Tibial artery (tissue), 4 donors: Measurements from ENCODE around the gene GPNMB.

ENCODE experiments used
- DNase-seq, 2 donors: peaks; one replicate each; pipeline ENCODE4 v3.0.0-alpha.2; 2019
- H3K27ac ChIP-seq, 2 donors: fragments of 200-600 bp; sonication (generic) in 1 of 2; 1 replicate in 1 of 2; 2 replicates in 1 of 2; pipeline ENCODE4 v1.5.1; 2018 to 2019; ENCODE audit warnings: mild to moderate bottlenecking in 1 of 2
- H3K27me3 ChIP-seq, 2 donors: fragments of 200-600 bp; sonication (generic) in 1 of 2; one replicate each; pipeline versions ENCODE4 v1.5.1 to v1.6.0; 2016 to 2019
- H3K36me3 ChIP-seq, 3 donors: fragments of 200-600 bp; sonication (generic) in 2 of 3; one replicate each; pipeline ENCODE4 v1.5.1; 2016 to 2019; ENCODE audit warnings: mild to moderate bottlenecking in 2 of 3
- H3K4me1 ChIP-seq, 4 donors: fragments of 200-600 bp; sonication (generic) in 2 of 4; 1 replicate in 3 of 4; 2 replicates in 1 of 4; pipeline ENCODE4 v1.5.1; 2016 to 2019
- H3K4me3 ChIP-seq, 2 donors: fragments of 200-600 bp; sonication (generic) in 1 of 2; 1 replicate in 1 of 2; 2 replicates in 1 of 2; pipeline ENCODE4 v1.5.1; 2018 to 2019; ENCODE audit warnings: mild to moderate bottlenecking in 2 of 2
- H3K9me3 ChIP-seq, 3 donors: fragments of 200-600 bp; sonication (generic) in 1 of 3; one replicate each; pipeline ENCODE4 v1.5.1; 2016 to 2019
- intact Hi-C: fragments of 100-400 bp; cut with DNase I; formaldehyde crosslinking; loops from one replicate; pipeline ENCODE4 v1.15.0; 2023; ENCODE audit warnings: low total_unique reads
- TF ChIP-seq, protein P1 (sequence below), 2 experiments: fragments of 200-600 bp in 1 of 2; fragments of 450-650 bp in 1 of 2; IDR thresholded peaks; one replicate each; pipeline ENCODE4 v1.5.1; 2017 to 2019; ENCODE audit warnings: antibody characterized with exemption in 2 of 2, mild to moderate bottlenecking in 1 of 2, moderate library complexity in 1 of 2

The GPNMB gene

DNA sequence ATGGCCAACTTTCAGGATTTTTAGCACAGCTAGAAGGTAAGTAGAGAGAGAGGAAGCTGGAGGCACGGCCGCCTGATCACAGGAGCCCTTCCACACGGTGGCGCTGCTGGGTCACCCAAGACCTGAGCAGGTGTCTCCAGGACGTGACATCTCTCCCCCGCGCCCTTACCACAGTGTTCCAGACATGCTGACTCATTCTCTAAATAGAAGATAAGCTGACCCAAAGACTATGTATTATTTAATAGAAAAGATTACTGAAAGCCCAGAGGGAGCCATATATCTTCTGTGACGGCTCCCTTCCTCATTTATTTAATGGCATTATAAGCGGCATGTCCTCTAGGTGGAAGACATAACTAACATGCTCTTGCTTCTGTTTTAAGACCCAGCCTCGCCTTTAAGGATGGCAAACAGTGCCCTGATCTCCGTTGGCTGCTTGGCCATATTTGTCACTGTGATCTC, 26.6 kb downstream of the GPNMB start:
- Histone ChIP-seq H3K4me1 (no peaks in the 10 kb centered on the region), H3K36me3 (peaks cover 19 to 46% (median 27%) of the 10 kb centered on the region in 3 donors), H3K9me3 (no peaks in the 10 kb centered on the region), H3K27ac (no peak overlapping the region), H3K27me3 (no peaks in the 10 kb centered on the region), H3K4me3 (no peak overlapping the region)
- DNase-seq, result peak; percentile 67 to 80
- TF ChIP-seq, protein P1, sequence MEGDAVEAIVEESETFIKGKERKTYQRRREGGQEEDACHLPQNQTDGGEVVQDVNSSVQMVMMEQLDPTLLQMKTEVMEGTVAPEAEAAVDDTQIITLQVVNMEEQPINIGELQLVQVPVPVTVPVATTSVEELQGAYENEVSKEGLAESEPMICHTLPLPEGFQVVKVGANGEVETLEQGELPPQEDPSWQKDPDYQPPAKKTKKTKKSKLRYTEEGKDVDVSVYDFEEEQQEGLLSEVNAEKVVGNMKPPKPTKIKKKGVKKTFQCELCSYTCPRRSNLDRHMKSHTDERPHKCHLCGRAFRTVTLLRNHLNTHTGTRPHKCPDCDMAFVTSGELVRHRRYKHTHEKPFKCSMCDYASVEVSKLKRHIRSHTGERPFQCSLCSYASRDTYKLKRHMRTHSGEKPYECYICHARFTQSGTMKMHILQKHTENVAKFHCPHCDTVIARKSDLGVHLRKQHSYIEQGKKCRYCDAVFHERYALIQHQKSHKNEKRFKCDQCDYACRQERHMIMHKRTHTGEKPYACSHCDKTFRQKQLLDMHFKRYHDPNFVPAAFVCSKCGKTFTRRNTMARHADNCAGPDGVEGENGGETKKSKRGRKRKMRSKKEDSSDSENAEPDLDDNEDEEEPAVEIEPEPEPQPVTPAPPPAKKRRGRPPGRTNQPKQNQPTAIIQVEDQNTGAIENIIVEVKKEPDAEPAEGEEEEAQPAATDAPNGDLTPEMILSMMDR (IDR thresholded peaks at IDR 0.05), result peak; percentile 35 to 66
- intact Hi-C loops, result no loop called here

- Histone ChIP-seq H3K36me3 (peaks cover 3 to 30% (median 4%) of the 10 kb centered on the region in 3 donors), H3K4me3 (no peak overlapping the region), H3K9me3 (no peaks in the 10 kb centered on the region), H3K27me3 (no peaks in the 10 kb centered on the region), H3K4me1 (no peaks in the 10 kb centered on the region), H3K27ac (no peak overlapping the region)
- TF ChIP-seq, protein P1 (IDR thresholded peaks at IDR 0.05), result no peak
- no peak for DNase-seq
- intact Hi-C loops, result no loop called here
Observed at GRCh38 chr7:23275912-23276311, 29.3 kb downstream of the GPNMB start.

DNA sequence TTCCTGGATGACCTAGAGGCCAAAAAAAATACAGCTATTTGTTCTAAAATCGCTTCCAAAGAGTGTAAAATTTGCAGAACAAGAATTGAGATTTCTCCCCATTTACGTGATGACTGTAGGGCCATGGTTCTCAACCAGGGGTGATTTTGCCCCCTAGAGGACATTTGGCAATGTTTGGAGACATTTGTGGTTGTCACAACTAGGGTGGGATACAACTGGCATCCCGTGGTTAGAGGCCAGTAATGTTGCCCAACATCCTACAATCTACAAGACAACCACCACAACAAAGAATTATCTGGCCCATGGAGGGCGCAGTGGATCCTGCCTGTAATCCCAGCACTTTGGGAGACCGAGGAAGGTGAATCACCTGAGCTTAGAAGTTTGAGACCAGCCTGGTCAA, 29.8 kb downstream of the GPNMB start:
- intact Hi-C loops, result no loop called here

DNA sequence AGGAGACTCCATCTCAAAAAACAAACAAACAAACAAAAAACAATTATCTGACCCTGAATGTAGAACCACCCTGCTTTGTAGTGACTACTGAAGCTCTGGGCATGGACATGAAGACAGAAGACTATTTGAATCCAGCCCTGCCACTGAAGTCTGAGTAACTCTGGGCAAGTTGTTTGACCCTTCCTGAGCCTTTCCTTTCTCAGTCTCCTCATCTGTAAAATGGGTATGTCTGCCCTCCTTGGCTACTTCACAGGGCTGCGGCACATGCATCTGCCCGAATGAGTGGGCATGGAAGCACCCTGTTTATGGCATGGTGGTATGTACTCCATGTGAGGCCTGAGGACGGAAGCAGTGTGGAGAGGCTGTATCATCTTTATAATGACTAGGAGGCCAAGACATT, 30.4 kb downstream of the GPNMB start:
- H3K9me3 ChIP-seq, result no peaks in the 10 kb centered on the region
- intact Hi-C loops, result no loop called here
- H3K27me3 ChIP-seq, result no peaks in the 10 kb centered on the region
- peaks cover 0 to 24% (median 0%) of the 10 kb centered on the region in 3 donors for H3K36me3 ChIP-seq
- no peak overlapping the region for H3K27ac ChIP-seq
- H3K4me3 ChIP-seq, result no peak overlapping the region
- H3K4me1 ChIP-seq, result no peaks in the 10 kb centered on the region
- no peak for DNase-seq
- TF ChIP-seq, protein P1 (IDR thresholded peaks at IDR 0.05), result no peak

More for the DNA sequence above, 29.8 kb downstream of the GPNMB start:
- TF ChIP-seq, protein P1 (IDR thresholded peaks at IDR 0.05), result no peak
- Histone ChIP-seq H3K4me1 (no peaks in the 10 kb centered on the region), H3K27me3 (no peaks in the 10 kb centered on the region), H3K27ac (no peak overlapping the region), H3K36me3 (peaks cover 0 to 25% (median 0%) of the 10 kb centered on the region in 3 donors), H3K4me3 (no peak overlapping the region), H3K9me3 (no peaks in the 10 kb centered on the region)
- no peak for DNase-seq

DNA sequence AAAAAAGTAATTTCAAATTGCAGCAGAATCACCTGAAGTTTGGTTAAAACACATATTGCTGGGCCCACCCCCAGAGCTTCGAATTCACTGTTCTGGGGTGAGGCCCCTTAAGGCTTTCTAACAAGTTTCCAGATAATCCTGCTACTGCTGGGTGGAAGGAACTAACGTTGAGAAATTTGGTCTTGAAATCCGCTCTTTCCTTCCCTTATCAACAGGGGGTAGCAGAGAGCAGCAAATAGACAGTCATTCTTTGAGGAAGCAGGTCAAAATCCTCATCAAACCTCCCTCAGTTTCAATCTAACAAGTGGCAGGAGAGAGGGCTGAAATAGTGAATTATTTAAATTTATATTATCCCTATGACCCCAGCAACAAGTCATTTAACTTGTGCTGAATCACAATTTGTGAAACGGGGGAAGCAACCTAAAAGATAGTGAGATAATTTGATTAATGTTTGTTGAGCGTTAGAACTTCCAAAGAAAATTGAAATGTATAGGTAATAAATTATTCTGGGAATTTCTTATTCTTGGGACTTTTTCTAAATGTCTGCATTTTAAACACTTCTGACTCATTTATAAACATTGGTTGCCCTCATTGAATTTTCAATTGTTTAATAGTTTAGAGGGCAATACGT, 30.9 kb downstream of the GPNMB start:
- H3K27ac ChIP-seq, result no peak overlapping the region
- H3K27me3 ChIP-seq, result no peaks in the 10 kb centered on the region
- H3K4me3 ChIP-seq, result no peak overlapping the region
- intact Hi-C loops, result no loop called here
- TF ChIP-seq, protein P1 (IDR thresholded peaks at IDR 0.05), result peak; percentile 42 to 61
- H3K36me3 ChIP-seq, result peaks cover 0 to 24% (median 0%) of the 10 kb centered on the region in 3 donors
- no peak for DNase-seq
- no peaks in the 10 kb centered on the region for H3K4me1 ChIP-seq
- H3K9me3 ChIP-seq, result no peaks in the 10 kb centered on the region
